ENCODE results near the gene CNTLN.
"Not testable (repeated sequence)": the region's sequence is repeated elsewhere in the genome, so short reads cannot be mapped to it uniquely, and the experiment has no call there.

Gene CNTLN

GRCh38 chr9:17268531-17269188 lies 133.8 kb downstream of the CNTLN start:
- H3K4me3 ChIP-seq (ENCODE audit: low read length); H3K27me3 ChIP-seq (replicated peaks; ENCODE audit: control insufficient read depth, insufficient read depth, low read length); H3K4me1 ChIP-seq (ENCODE audit: control insufficient read depth, insufficient read depth, low read length); H3K9me3 ChIP-seq (ENCODE audit: control insufficient read depth, low read length); H3K36me3 ChIP-seq (ENCODE audit: control insufficient read depth, insufficient read depth, low read length, severe bottlenecking); H3K9ac ChIP-seq (ENCODE audit: low read length); DNase-seq (ENCODE audit: low read depth): not testable (repeated sequence)

GRCh38 chr9:17269799-17270198 lies 135.0 kb downstream of the CNTLN start:
- Histone ChIP-seq H3K9me3 (ENCODE audit: control insufficient read depth, low read length) (no peaks in the 10 kb centered on the region), H3K4me3 (ENCODE audit: low read length) (no peak overlapping the region), H3K27me3 (replicated peaks; ENCODE audit: control insufficient read depth, insufficient read depth, low read length) (no peaks in the 10 kb centered on the region), H3K9ac (ENCODE audit: low read length) (no peak overlapping the region), H3K4me1 (ENCODE audit: control insufficient read depth, insufficient read depth, low read length) (no peaks in the 10 kb centered on the region), H3K36me3 (ENCODE audit: control insufficient read depth, insufficient read depth, low read length, severe bottlenecking) (no peaks in the 10 kb centered on the region)
- DNase-seq (ENCODE audit: low read depth): peak; percentile 4

GRCh38 chr9:17272536-17272935 lies 137.7 kb downstream of the CNTLN start:
- H3K9me3 ChIP-seq (ENCODE audit: control insufficient read depth, low read length): no peaks in the 10 kb centered on the region
- H3K27me3 ChIP-seq (replicated peaks; ENCODE audit: control insufficient read depth, insufficient read depth, low read length): no peaks in the 10 kb centered on the region
- H3K9ac ChIP-seq (ENCODE audit: low read length): no peak overlapping the region
- H3K4me1 ChIP-seq (ENCODE audit: control insufficient read depth, insufficient read depth, low read length): no peaks in the 10 kb centered on the region
- no peak overlapping the region for H3K4me3 ChIP-seq (ENCODE audit: low read length)
- DNase-seq (ENCODE audit: low read depth): no peak
- no peaks in the 10 kb centered on the region for H3K36me3 ChIP-seq (ENCODE audit: control insufficient read depth, insufficient read depth, low read length, severe bottlenecking)

DNA sequence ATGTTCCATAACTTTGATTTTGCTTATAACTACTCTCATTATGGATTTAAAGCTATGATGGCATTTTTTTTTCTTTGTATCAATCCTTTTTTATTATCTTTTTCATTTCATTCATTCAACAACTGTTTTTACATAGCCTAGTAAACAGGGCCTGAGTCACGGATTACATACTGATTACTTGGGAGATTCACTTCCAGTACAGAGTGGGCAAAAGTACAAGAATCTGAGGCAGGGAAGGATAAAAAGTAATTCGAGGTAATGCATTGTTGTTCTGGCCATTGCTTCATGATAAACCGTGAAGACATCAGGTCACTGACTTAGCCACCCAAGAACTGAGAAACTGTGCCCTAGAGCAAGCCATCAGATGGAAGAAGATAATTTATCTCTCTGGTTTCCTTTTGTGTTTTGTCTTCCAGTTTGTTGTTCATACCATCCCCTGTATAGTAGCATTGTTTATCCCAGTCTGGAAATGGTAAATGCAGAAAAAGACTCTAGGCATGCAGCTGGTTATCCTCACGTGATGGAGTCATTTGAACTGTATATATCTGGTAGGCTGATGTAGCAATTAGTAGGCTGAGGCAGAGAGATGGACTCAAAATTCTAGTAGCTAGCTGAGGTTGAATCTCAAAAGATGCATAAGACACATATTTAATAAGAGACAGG lies 145.6 kb downstream of the CNTLN start:
- peak; percentile 10 for DNase-seq (ENCODE audit: low read depth)
- no peaks in the 10 kb centered on the region for H3K9me3 ChIP-seq (ENCODE audit: control insufficient read depth, low read length)
- no peaks in the 10 kb centered on the region for H3K27me3 ChIP-seq (replicated peaks; ENCODE audit: control insufficient read depth, insufficient read depth, low read length)
- no peaks in the 10 kb centered on the region for H3K36me3 ChIP-seq (ENCODE audit: control insufficient read depth, insufficient read depth, low read length, severe bottlenecking)
- H3K4me3 ChIP-seq (ENCODE audit: low read length): no peak overlapping the region
- no peaks in the 10 kb centered on the region for H3K4me1 ChIP-seq (ENCODE audit: control insufficient read depth, insufficient read depth, low read length)
- no peak overlapping the region for H3K9ac ChIP-seq (ENCODE audit: low read length)

- H3K9me3 ChIP-seq (ENCODE audit: control insufficient read depth, low read length); H3K9ac ChIP-seq (ENCODE audit: low read length); H3K36me3 ChIP-seq (ENCODE audit: control insufficient read depth, insufficient read depth, low read length, severe bottlenecking); DNase-seq (ENCODE audit: low read depth); H3K27me3 ChIP-seq (replicated peaks; ENCODE audit: control insufficient read depth, insufficient read depth, low read length); H3K4me3 ChIP-seq (ENCODE audit: low read length); H3K4me1 ChIP-seq (ENCODE audit: control insufficient read depth, insufficient read depth, low read length): not testable (repeated sequence)
Measured at GRCh38 chr9:17290673-17291072, 155.8 kb downstream of the CNTLN start.

- H3K9ac ChIP-seq (ENCODE audit: low read length): no peak overlapping the region
- peak; percentile 9 for DNase-seq (ENCODE audit: low read depth)
- H3K9me3 ChIP-seq (ENCODE audit: control insufficient read depth, low read length): no peaks in the 10 kb centered on the region
- no peak overlapping the region for H3K4me3 ChIP-seq (ENCODE audit: low read length)
- no peaks in the 10 kb centered on the region for H3K27me3 ChIP-seq (replicated peaks; ENCODE audit: control insufficient read depth, insufficient read depth, low read length)
- H3K4me1 ChIP-seq (ENCODE audit: control insufficient read depth, insufficient read depth, low read length): no peaks in the 10 kb centered on the region
- H3K36me3 ChIP-seq (ENCODE audit: control insufficient read depth, insufficient read depth, low read length, severe bottlenecking): no peaks in the 10 kb centered on the region
Measured at GRCh38 chr9:17291766-17292165, 156.9 kb downstream of the CNTLN start.

DNA sequence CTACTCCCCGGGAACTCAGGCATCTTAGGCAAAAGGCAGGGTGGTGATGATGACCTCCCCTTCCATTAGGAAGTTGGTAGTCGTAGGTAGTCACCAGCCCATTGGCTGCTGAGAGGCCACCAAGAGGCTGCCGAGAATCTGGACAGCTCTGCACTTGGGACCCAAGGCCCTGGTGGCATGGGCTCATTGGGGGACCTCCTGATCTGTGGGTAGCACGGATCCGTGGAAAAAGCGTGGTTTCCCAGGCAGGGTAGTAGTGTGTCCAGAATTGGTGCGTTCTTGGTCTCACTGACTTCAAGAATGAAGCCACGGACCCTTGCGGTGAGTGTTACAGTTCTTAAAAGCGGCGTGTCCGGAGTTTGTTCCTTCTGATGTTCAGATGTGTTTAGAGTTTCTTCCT lies 158.8 kb downstream of the CNTLN start:
- H3K4me1 ChIP-seq (ENCODE audit: control insufficient read depth, insufficient read depth, low read length): no peaks in the 10 kb centered on the region
- no peak for DNase-seq (ENCODE audit: low read depth)

DNA sequence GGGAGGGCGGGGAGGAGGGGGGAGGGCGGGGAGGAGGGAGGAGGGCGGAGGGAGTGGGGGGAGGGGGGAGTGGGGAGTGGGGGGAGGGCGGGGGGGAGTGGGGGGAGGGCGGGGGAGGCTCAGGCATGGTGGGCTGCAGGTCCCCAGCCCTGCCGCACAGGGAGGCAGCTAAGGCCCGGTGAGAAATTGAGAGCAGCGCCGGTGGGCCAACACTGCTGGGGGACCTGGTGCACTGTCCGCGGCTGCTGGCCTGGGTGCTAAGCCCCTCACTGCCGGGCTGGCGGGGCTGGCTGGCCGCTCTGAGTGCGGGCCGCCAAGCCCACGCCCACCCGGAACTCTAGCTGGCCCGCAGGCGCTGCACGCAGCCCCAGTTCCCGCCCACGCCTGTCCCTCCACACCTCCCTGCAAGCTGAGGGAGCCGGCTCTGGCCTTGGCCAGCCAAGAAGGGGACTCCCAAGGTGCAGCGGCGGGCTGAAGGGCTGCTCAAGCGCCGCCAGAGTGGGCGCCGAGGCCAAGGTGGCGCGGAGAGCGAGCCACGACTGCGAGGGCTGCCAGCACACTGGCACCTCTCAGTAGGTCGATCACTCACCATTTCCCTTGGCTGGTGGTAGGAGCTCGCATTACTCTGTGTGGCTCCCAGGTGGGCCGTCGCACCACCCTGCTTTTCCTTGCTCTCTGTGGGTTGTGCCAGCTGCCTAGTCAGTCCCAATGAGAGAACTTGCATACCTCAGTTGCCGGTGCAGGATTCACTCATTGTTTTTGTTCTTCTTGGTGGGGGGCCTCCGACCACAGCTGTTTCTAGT lies 160.2 kb downstream of the CNTLN start:
- DNase-seq (ENCODE audit: low read depth): no peak
- no peaks in the 10 kb centered on the region for H3K9me3 ChIP-seq (ENCODE audit: control insufficient read depth, low read length)
- H3K4me3 ChIP-seq (ENCODE audit: low read length): no peak overlapping the region
- H3K36me3 ChIP-seq (ENCODE audit: control insufficient read depth, insufficient read depth, low read length, severe bottlenecking): no peaks in the 10 kb centered on the region
- H3K9ac ChIP-seq (ENCODE audit: low read length): no peak overlapping the region
- H3K27me3 ChIP-seq (replicated peaks; ENCODE audit: control insufficient read depth, insufficient read depth, low read length): no peaks in the 10 kb centered on the region
- H3K4me1 ChIP-seq (ENCODE audit: control insufficient read depth, insufficient read depth, low read length): no peaks in the 10 kb centered on the region

More for the DNA sequence above, 158.8 kb downstream of the CNTLN start:
- H3K4me3 ChIP-seq (ENCODE audit: low read length): no peak overlapping the region
- no peaks in the 10 kb centered on the region for H3K27me3 ChIP-seq (replicated peaks; ENCODE audit: control insufficient read depth, insufficient read depth, low read length)
- no peak overlapping the region for H3K9ac ChIP-seq (ENCODE audit: low read length)
- no peaks in the 10 kb centered on the region for H3K36me3 ChIP-seq (ENCODE audit: control insufficient read depth, insufficient read depth, low read length, severe bottlenecking)
- H3K9me3 ChIP-seq (ENCODE audit: control insufficient read depth, low read length): no peaks in the 10 kb centered on the region

DNA sequence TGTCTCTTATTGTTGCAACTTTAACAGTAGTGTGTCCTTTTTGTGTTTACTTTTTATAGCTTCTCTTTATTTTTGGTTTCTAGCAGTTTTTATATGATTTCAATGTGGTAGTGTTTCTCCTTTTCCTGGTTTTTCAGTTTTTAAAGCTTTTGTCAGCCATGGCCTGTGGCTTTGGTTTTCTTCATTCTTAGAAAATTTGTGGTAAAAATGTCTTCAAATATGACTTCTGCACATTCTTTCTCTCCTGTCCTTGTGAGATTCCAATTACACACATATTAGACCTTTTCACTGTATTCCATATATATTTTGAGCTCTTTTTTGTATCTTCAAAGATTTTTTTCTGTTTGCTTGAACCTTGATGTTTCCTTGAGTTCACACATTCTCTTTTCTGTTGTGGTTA lies 180.5 kb downstream of the CNTLN start:
- no peaks in the 10 kb centered on the region for H3K9me3 ChIP-seq (ENCODE audit: control insufficient read depth, low read length)
- H3K36me3 ChIP-seq (ENCODE audit: control insufficient read depth, insufficient read depth, low read length, severe bottlenecking): no peaks in the 10 kb centered on the region
- no peak overlapping the region for H3K4me3 ChIP-seq (ENCODE audit: low read length)
- H3K27me3 ChIP-seq (replicated peaks; ENCODE audit: control insufficient read depth, insufficient read depth, low read length): no peaks in the 10 kb centered on the region
- no peak overlapping the region for H3K9ac ChIP-seq (ENCODE audit: low read length)
- no peaks in the 10 kb centered on the region for H3K4me1 ChIP-seq (ENCODE audit: control insufficient read depth, insufficient read depth, low read length)
- peak; percentile 13 for DNase-seq (ENCODE audit: low read depth)

GRCh38 chr9:17318821-17319320 lies 184.0 kb downstream of the CNTLN start:
- DNase-seq (ENCODE audit: low read depth): peak; percentile 51
- no peaks in the 10 kb centered on the region for H3K4me1 ChIP-seq (ENCODE audit: control insufficient read depth, insufficient read depth, low read length)
- no peak overlapping the region for H3K4me3 ChIP-seq (ENCODE audit: low read length)
- H3K9ac ChIP-seq (ENCODE audit: low read length): no peak overlapping the region
- H3K9me3 ChIP-seq (ENCODE audit: control insufficient read depth, low read length): no peaks in the 10 kb centered on the region
- H3K27me3 ChIP-seq (replicated peaks; ENCODE audit: control insufficient read depth, insufficient read depth, low read length): no peaks in the 10 kb centered on the region
- H3K36me3 ChIP-seq (ENCODE audit: control insufficient read depth, insufficient read depth, low read length, severe bottlenecking): no peaks in the 10 kb centered on the region

DNA sequence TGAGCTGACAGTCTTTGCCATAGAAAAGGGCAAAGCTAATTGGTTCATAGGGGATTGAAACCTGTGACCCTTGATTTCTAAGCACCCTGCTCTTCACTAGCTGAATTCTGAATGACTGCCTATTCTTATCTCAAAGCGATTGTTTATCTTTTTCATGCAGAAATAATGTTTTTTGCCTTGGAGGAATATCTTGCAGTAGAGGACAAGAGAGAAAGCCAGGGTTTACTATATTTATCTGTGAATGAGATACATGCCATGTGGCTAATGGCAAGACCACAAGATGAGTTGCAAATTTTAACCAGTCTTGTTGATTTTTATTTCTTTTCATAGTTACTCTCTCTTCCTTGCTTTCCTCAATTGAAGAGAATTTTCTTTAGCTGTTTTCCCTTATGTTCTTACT lies 185.0 kb downstream of the CNTLN start:
- H3K27me3 ChIP-seq (replicated peaks; ENCODE audit: control insufficient read depth, insufficient read depth, low read length): no peaks in the 10 kb centered on the region
- DNase-seq (ENCODE audit: low read depth): no peak
- H3K9ac ChIP-seq (ENCODE audit: low read length): no peak overlapping the region
- no peaks in the 10 kb centered on the region for H3K4me1 ChIP-seq (ENCODE audit: control insufficient read depth, insufficient read depth, low read length)
- no peaks in the 10 kb centered on the region for H3K9me3 ChIP-seq (ENCODE audit: control insufficient read depth, low read length)
- H3K36me3 ChIP-seq (ENCODE audit: control insufficient read depth, insufficient read depth, low read length, severe bottlenecking): no peaks in the 10 kb centered on the region
- H3K4me3 ChIP-seq (ENCODE audit: low read length): no peak overlapping the region

Data from adipocyte (in vitro differentiated cells).